K562 (cell line): ENCODE measurements around the gene RABGAP1. TPM values are rescaled to one million over a fixed set of nuclear protein-coding genes. Genes with fewer than 3 reads are reported as not detected.

ENCODE experiments used
- ADNP ChIP-seq: fragments of 200-800 bp; sonication (Bioruptor generic); IDR thresholded peaks from 2 replicates; pipeline ENCODE4 v1.6.1; 2016; ENCODE audit warnings: missing genetic modification characterization, missing compliant biosample characterization
- ATF4 ChIP-seq: fragments of 450-650 bp; formaldehyde crosslinking; IDR thresholded peaks from 2 replicates; pipeline ENCODE4 v1.4.0; 2022; ENCODE audit warnings: mild to moderate bottlenecking, moderate library complexity
- C11orf30 ChIP-seq: fragments of 450-650 bp; IDR thresholded peaks from 2 replicates; pipeline ENCODE4 v1.6.1; 2016; ENCODE audit warnings: low read depth, mild to moderate bottlenecking
- CBX1 ChIP-seq: sonication (generic); IDR thresholded peaks from 2 replicates; pipeline ENCODE4 v1.6.1; 2016; ENCODE audit warnings: antibody characterized with exemption, low read depth, mild to moderate bottlenecking
- CREM ChIP-seq: IDR thresholded peaks from 2 replicates; pipeline ENCODE4 v1.6.1; 2014; ENCODE audit warnings: antibody characterized with exemption, low read depth
- FOXP1 ChIP-seq: sonication (generic); formaldehyde crosslinking; IDR thresholded peaks from 2 replicates; pipeline ENCODE4 v1.8.0; 2022; ENCODE audit warnings: mild to moderate bottlenecking, missing genetic modification reagents
- GTF2A2 ChIP-seq: IDR thresholded peaks from 2 replicates; pipeline ENCODE4 v1.6.1; 2016; ENCODE audit warnings: mild to moderate bottlenecking, missing genetic modification characterization, missing compliant biosample characterization
- HMBOX1 ChIP-seq: sonication (generic); IDR thresholded peaks from 2 replicates; pipeline ENCODE4 v1.6.1; 2016
- KHSRP ChIP-seq: fragments of 450-650 bp; IDR thresholded peaks from 2 replicates; pipeline ENCODE4 v1.6.1; 2017
- KLF16 ChIP-seq: IDR thresholded peaks from 2 replicates; pipeline ENCODE4 v1.6.1; 2016; ENCODE audit warnings: antibody characterized with exemption
- NFYB ChIP-seq: IDR thresholded peaks from 2 replicates; pipeline ENCODE4 v1.6.1; 2011; ENCODE audit warnings: mild to moderate bottlenecking, moderate library complexity; ENCODE audit not compliant: insufficient read length; ENCODE audit errors: extremely low read depth
- PRMT5 ChIP-seq: sonication (generic); formaldehyde crosslinking; IDR thresholded peaks from 2 replicates; pipeline ENCODE4 v1.5.0; 2020; ENCODE audit warnings: missing genetic modification reagents
- RBM22 ChIP-seq: fragments of 200-400 bp; formaldehyde crosslinking; IDR thresholded peaks from 2 replicates; pipeline ENCODE4 v1.6.1; 2018; ENCODE audit warnings: low read length, low read depth; ENCODE audit not compliant: poor library complexity, severe bottlenecking
- SRSF1 ChIP-seq: fragments of 200-400 bp; formaldehyde crosslinking; IDR thresholded peaks from 2 replicates; pipeline ENCODE4 v1.6.1; 2017; ENCODE audit warnings: mild to moderate bottlenecking, low read depth, low read length, moderate library complexity
- TFAM ChIP-seq: fragments of 250-450 bp; sonication (Bioruptor Pico); conservative IDR thresholded peaks from 2 replicates; pipeline ENCODE4 v1.5.0; 2021; ENCODE audit warnings: mild to moderate bottlenecking, moderate library complexity
- XRCC4 ChIP-seq: IDR thresholded peaks from one replicate; pipeline ENCODE4 v1.6.1; 2011; ENCODE audit not compliant: insufficient read depth, insufficient read length; ENCODE audit errors: extremely low read depth
- ZNF121 ChIP-seq: sonication (generic); formaldehyde crosslinking; conservative IDR thresholded peaks from 2 replicates; pipeline ENCODE4 v1.8.0; 2022; ENCODE audit warnings: missing genetic modification reagents
- ZNF57 ChIP-seq: fragments of 450-650 bp; formaldehyde crosslinking; IDR thresholded peaks from 2 replicates; pipeline ENCODE4 v1.4.0; 2020; ENCODE audit warnings: mild to moderate bottlenecking, moderate library complexity
- ZNF79 ChIP-seq: fragments of 250-450 bp; sonication (Bioruptor Pico); IDR thresholded peaks from 2 replicates; pipeline ENCODE4 v1.4.0; 2020; ENCODE audit warnings: low read depth, mild to moderate bottlenecking, moderate library complexity
- polyA plus RNA-seq, 8 experiments: library from polyadenylated mRNA; depleted of rRNA in 4 of 8; stranded (reverse) in 5 of 8; unstranded in 3 of 8; fragments of >200 nt; fragmentation: Nextera tagmentation in 2 of 8; fragmentation: Illumina TruSeq in 1 of 8; extraction: Ambion mirVana in 2 of 8; extraction: Trizol in 1 of 8; gene quantifications; 2 replicates each; pipeline versions ENCODE4 v1.2.1 to v1.2.3, GENCODE V29; 2011 to 2014; ENCODE audit warnings: inconsistent platforms in 1 of 8, missing spikeins in 1 of 8
- total RNA-seq, 7 experiments: library from RNA; depleted of rRNA in 6 of 7; stranded (reverse); fragments of >200 nt in 6 of 7; fragmentation: Illumina TruSeq in 2 of 7; extraction: Trizol in 2 of 7; gene quantifications; 2 replicates each; pipeline versions ENCODE4 v1.2.1 to v1.2.3, GENCODE V29; 2011 to 2021; ENCODE audit warnings: low replicate concordance in 1 of 7
- TF ChIP-seq, protein P1 (sequence below): sonication (generic); formaldehyde crosslinking; IDR thresholded peaks from 2 replicates; pipeline ENCODE4 v1.8.0; 2022; ENCODE audit warnings: mild to moderate bottlenecking, missing genetic modification reagents
- TF ChIP-seq, protein P2 (sequence below): sonication (generic); formaldehyde crosslinking; IDR thresholded peaks from 2 replicates; pipeline ENCODE4 v1.8.0; 2022; ENCODE audit warnings: missing genetic modification reagents, mild to moderate bottlenecking, borderline replicate concordance
- TF ChIP-seq, protein P3 (sequence below): fragments of 450-650 bp; IDR thresholded peaks from 2 replicates; pipeline ENCODE4 v1.7.1; 2018; ENCODE audit warnings: mild to moderate bottlenecking, low read depth; ENCODE audit not compliant: partially characterized antibody

RABGAP1 gene
- total and polyA plus RNA-seq, 9 of the 15 experiments (the other 6 are each of a cell fraction or from before 2014, with no cell fraction given) = 1.5 to 22.7 (median 13.1) TPM

DNA sequence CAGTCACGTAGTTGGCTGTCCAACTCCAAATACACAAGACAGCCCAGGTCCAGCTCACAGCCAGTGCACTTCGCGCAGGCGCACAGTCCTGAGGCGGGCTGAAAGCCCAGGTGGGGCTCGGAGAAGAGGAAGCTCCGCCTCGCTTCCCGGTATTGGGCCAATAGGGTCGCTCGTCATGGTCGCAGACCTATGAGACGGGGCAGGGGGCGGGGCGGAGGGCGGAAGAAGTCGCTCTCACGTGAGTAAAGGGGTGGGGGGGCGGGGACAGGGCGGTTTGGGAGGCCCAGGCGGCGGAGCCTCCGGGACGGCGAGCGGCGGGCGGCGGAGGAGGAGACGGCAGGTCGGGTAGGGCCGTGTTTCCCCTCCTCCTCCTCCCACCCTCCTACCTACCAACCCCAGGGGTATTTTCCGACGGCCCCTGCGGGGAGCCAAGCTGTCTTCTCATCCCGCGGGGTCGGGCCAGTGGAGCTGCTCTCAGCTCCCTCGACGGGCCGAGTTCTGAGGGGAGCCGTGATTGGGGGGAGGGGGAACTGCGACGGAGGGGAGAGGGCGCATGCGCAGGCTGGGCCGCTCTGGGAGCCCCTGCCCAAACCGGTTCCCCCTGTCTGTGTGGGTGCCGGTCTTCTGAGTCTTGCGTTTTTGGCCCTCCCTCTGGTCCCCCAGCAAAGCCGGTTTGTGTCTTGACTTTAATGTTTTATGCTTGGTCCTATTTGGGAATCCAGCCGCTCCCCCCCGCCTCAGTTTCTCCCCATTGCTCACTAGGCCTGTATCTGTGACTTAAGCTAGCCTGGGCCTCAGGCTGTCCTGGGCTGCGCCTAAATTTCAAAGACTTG is at the start of gene RABGAP1 (continued):
- TF ChIP-seq NFYB (peak; percentile 39), KLF16 (no peak), CBX1 (peak; percentile 97), ZNF79 (no peak), FOXP1 (no peak), ATF4 (no peak), TFAM (no peak), ADNP (tag) (no peak), ZNF57 (no peak), RBM22 (no peak), PRMT5 (CRISPR knock-in tag) (no peak), GTF2A2 (tag) (no peak), SRSF1 (no peak), CREM (peak; percentile 92), KHSRP (no peak), C11orf30 (no peak), HMBOX1 (peak; percentile 72; the same call in 1 of the 2 replicates), ZNF121 (CRISPR knock-in tag) (no peak), XRCC4 (no peak)
- TF ChIP-seq, protein P1, sequence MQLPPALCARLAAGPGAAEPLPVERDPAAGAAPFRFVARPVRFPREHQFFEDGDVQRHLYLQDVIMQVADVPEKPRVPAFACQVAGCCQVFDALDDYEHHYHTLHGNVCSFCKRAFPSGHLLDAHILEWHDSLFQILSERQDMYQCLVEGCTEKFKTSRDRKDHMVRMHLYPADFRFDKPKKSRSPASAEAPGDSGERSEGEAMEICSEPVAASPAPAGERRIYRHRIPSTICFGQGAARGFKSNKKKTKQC (CRISPR knock-in tag) = 0 out of 2 replicates have a peak, but pooled peaks have one; percentile 28
- TF ChIP-seq, protein P2, sequence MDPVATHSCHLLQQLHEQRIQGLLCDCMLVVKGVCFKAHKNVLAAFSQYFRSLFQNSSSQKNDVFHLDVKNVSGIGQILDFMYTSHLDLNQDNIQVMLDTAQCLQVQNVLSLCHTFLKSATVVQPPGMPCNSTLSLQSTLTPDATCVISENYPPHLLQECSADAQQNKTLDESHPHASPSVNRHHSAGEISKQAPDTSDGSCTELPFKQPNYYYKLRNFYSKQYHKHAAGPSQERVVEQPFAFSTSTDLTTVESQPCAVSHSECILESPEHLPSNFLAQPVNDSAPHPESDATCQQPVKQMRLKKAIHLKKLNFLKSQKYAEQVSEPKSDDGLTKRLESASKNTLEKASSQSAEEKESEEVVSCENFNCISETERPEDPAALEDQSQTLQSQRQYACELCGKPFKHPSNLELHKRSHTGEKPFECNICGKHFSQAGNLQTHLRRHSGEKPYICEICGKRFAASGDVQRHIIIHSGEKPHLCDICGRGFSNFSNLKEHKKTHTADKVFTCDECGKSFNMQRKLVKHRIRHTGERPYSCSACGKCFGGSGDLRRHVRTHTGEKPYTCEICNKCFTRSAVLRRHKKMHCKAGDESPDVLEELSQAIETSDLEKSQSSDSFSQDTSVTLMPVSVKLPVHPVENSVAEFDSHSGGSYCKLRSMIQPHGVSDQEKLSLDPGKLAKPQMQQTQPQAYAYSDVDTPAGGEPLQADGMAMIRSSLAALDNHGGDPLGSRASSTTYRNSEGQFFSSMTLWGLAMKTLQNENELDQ = no peak
- TF ChIP-seq, protein P3, sequence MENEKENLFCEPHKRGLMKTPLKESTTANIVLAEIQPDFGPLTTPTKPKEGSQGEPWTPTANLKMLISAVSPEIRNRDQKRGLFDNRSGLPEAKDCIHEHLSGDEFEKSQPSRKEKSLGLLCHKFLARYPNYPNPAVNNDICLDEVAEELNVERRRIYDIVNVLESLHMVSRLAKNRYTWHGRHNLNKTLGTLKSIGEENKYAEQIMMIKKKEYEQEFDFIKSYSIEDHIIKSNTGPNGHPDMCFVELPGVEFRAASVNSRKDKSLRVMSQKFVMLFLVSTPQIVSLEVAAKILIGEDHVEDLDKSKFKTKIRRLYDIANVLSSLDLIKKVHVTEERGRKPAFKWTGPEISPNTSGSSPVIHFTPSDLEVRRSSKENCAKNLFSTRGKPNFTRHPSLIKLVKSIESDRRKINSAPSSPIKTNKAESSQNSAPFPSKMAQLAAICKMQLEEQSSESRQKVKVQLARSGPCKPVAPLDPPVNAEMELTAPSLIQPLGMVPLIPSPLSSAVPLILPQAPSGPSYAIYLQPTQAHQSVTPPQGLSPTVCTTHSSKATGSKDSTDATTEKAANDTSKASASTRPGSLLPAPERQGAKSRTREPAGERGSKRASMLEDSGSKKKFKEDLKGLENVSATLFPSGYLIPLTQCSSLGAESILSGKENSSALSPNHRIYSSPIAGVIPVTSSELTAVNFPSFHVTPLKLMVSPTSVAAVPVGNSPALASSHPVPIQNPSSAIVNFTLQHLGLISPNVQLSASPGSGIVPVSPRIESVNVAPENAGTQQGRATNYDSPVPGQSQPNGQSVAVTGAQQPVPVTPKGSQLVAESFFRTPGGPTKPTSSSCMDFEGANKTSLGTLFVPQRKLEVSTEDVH = peak; percentile 53
